Chondrocyte (in vitro differentiated cells): ENCODE results near the gene KIRREL3. TPM values are rescaled to one million over a fixed set of nuclear protein-coding genes. Genes with fewer than 3 reads are reported as not detected.

Experiments
- DNase-seq: peaks from one replicate; pipeline ENCODE4 v3.0.0; 2021; ENCODE audit warnings: mixed read lengths, low spot score
- H3K27ac Mint-ChIP-seq: one replicate; pipeline ENCODE4 v1.8.0; 2021; ENCODE audit warnings: mild to moderate bottlenecking, moderate library complexity, mixed read lengths; ENCODE audit not compliant: unreplicated experiment
- H3K27me3 Mint-ChIP-seq: 2 replicates; pipeline ENCODE4 v1.8.0; 2021; ENCODE audit warnings: low read depth, mixed read lengths
- H3K36me3 Mint-ChIP-seq: 2 replicates; pipeline ENCODE4 v1.8.0; 2021; ENCODE audit warnings: low read depth, mixed read lengths
- H3K4me1 Mint-ChIP-seq: 2 replicates; pipeline ENCODE4 v1.8.0; 2021; ENCODE audit warnings: low read depth, mild to moderate bottlenecking, mixed read lengths
- H3K4me3 Mint-ChIP-seq: one replicate; pipeline ENCODE4 v1.8.0; 2021; ENCODE audit warnings: mild to moderate bottlenecking, moderate library complexity, mixed read lengths; ENCODE audit not compliant: unreplicated experiment
- H3K9me3 Mint-ChIP-seq: 2 replicates; pipeline ENCODE4 v1.8.0; 2021; ENCODE audit warnings: low read depth, mixed read lengths
- CTCF ChIP-seq: fragments of 200-600 bp; sonication (generic); IDR thresholded peaks from 2 replicates; pipeline ENCODE4 v1.5.0; 2021; ENCODE audit warnings: antibody characterized with exemption, mild to moderate bottlenecking, moderate library complexity
- total RNA-seq: library from RNA; stranded (reverse); gene quantifications from 3 replicates; pipeline ENCODE4 v1.2.1, GENCODE V29; 2021

The KIRREL3 gene
- total RNA-seq, 1 donor from 2014 or later, result 1.2 TPM

DNA sequence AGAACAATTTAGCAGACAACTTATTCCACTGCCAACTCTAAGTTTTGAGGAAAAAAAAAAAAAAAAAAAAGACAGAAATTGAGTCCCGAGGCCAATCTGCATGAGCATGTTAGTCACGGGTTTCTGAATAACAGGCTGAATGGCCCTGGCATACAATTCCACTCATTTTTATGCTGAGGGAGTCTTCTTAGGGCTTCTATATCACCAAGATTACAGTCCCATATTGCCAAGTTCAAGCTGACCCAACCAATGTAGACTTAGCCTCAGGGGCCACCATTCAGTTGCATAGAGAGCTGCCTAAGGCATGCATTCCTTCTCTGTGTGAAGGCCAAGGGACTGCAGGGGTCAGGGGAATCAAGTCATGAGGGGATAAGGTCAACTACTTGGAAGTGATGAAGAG is 27.5 kb downstream of the KIRREL3 start:
- Mint-ChIP-seq H3K4me1 (peaks cover 12% of the 10 kb centered on the region), H3K27ac (no peak overlapping the region), H3K9me3 (peaks cover 14% of the 10 kb centered on the region), H3K4me3 (no peak overlapping the region), H3K27me3 (peaks cover 2% of the 10 kb centered on the region), H3K36me3 (peaks cover 4% of the 10 kb centered on the region)
- no peak for TF ChIP-seq CTCF
- no peak for DNase-seq

- no peak for DNase-seq
- Mint-ChIP-seq H3K9me3 (peaks cover 14% of the 10 kb centered on the region), H3K27me3 (peaks cover 2% of the 10 kb centered on the region), H3K4me3 (no peak overlapping the region), H3K4me1 (peaks cover 12% of the 10 kb centered on the region), H3K27ac (no peak overlapping the region), H3K36me3 (peaks cover 4% of the 10 kb centered on the region)
- no peak for TF ChIP-seq CTCF
Measured at GRCh38 chr11:126971305-126971704, 29.3 kb downstream of the KIRREL3 start.

GRCh38 chr11:126969865-126970479 is 30.6 kb downstream of the KIRREL3 start:
- no peak for DNase-seq
- Mint-ChIP-seq H3K4me3 (no peak overlapping the region), H3K27ac (peak overlapping the region; percentile 39), H3K36me3 (peaks cover 4% of the 10 kb centered on the region), H3K9me3 (peaks cover 14% of the 10 kb centered on the region), H3K4me1 (peaks cover 12% of the 10 kb centered on the region), H3K27me3 (peaks cover 2% of the 10 kb centered on the region)
- TF ChIP-seq CTCF, result peak; percentile 83

GRCh38 chr11:126968915-126969314 is 31.7 kb downstream of the KIRREL3 start:
- no peak for DNase-seq
- Mint-ChIP-seq H3K27me3 (peaks cover 2% of the 10 kb centered on the region), H3K36me3 (peaks cover 4% of the 10 kb centered on the region), H3K27ac (no peak overlapping the region), H3K4me3 (no peak overlapping the region), H3K4me1 (peaks cover 12% of the 10 kb centered on the region), H3K9me3 (peaks cover 14% of the 10 kb centered on the region)
- TF ChIP-seq CTCF, result no peak

GRCh38 chr11:126965331-126965730 is 35.2 kb downstream of the KIRREL3 start:
- H3K4me3 Mint-ChIP-seq, result no peak overlapping the region
- no peak for TF ChIP-seq CTCF
- peaks cover 16% of the 10 kb centered on the region for H3K4me1 Mint-ChIP-seq
- peaks cover 7% of the 10 kb centered on the region for H3K9me3 Mint-ChIP-seq
- H3K27ac Mint-ChIP-seq, result no peak overlapping the region
- H3K27me3 Mint-ChIP-seq, result peaks cover 2% of the 10 kb centered on the region
- no peak for DNase-seq
- peaks cover 7% of the 10 kb centered on the region for H3K36me3 Mint-ChIP-seq
